Measurements from ENCODE around the gene SOWAHC.

- TF ChIP-seq POLR2A (IDR thresholded peaks at IDR 0.05; ENCODE audit: low read length) (no peak), GATA1 (IDR thresholded peaks at IDR 0.05; ENCODE audit: low read depth, low read length) (no peak)
Measured at GRCh38 chr2:109648041-109648527, 33.9 kb downstream of the SOWAHC start.
